GM18909 (cell line): ENCODE data around the gene BRMS1L.

ENCODE experiments used
- ATAC-seq: cut with Tn5 transposase; IDR thresholded peaks from one replicate; pipeline ENCODE4 v1.9.1; 2021; ENCODE audit warnings: mild to moderate bottlenecking; ENCODE audit not compliant: unreplicated experiment, poor library complexity

BRMS1L gene

GRCh38 chr14:35865611-35866324 is 39.6 kb downstream of the BRMS1L start:
- no peak for ATAC-seq

GRCh38 chr14:35866595-35867279 is 40.6 kb downstream of the BRMS1L start:
- ATAC-seq, result no peak

DNA sequence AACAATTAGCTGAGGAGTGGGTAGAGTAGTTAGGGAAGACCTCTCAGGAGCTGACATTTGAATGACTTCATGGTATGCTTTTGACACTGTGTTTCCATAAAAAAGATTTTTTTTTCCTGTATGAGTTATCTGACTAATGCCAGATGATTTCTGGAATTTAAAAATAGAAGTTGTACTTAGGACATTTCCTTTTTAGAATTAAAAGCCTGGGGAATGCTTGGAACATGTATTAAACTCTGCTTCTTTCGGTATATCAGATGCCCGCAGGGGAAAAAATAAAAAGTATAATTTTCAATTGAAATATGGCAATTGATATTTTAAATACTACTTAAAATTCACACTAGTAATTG is 41.1 kb downstream of the BRMS1L start:
- no peak for ATAC-seq

- ATAC-seq, result no peak
Measured at GRCh38 chr14:35875296-35875695, 49.2 kb downstream of the BRMS1L start.

- no peak for ATAC-seq
Measured at GRCh38 chr14:35877276-35877675, 51.1 kb downstream of the BRMS1L start.

DNA sequence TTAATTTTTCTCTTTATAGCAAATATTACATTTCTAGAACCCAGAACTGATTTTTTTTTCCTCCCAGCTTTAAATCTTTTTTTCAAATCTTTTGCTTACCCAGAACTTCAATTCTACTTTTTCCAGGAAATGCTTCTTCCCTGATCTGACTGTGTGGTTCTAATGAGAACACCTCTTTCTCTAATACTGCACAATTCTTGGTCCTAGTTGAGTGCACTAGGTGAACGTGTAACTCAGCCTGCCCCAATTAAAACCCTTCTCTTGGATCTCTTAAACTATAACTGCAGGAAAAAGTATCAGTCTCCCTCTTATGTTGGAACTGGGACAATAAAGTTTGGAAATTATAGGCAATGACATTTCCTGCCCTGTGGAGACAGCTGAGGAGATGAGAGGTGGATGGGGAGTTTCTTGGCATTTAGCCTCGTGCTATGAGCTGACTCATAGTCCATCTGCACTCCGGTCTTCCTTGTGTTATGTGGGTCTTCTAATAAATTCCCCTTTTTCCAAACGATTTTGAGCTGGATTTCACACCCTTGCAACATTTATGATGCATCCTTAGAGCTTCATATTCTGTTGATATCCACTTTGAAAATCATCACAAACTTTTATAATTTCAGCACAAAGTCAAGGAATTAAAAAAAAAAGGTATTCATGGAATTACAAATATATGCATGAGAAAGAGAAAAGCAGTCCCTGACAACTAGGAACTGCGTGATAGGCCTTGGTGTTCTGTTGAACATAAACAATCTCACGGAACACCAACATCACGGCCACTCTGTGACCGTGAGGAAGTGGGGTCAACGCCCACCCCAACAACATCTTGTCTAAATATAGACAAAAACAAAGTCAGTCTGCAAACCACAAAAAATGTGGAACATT is 52.4 kb downstream of the BRMS1L start:
- ATAC-seq, result no peak

GRCh38 chr14:35879151-35879648 is 53.1 kb downstream of the BRMS1L start:
- ATAC-seq, result no peak

GRCh38 chr14:35879654-35880249 is 53.6 kb downstream of the BRMS1L start:
- no peak for ATAC-seq

GRCh38 chr14:35881280-35881679 is 55.1 kb downstream of the BRMS1L start:
- ATAC-seq, result no peak

DNA sequence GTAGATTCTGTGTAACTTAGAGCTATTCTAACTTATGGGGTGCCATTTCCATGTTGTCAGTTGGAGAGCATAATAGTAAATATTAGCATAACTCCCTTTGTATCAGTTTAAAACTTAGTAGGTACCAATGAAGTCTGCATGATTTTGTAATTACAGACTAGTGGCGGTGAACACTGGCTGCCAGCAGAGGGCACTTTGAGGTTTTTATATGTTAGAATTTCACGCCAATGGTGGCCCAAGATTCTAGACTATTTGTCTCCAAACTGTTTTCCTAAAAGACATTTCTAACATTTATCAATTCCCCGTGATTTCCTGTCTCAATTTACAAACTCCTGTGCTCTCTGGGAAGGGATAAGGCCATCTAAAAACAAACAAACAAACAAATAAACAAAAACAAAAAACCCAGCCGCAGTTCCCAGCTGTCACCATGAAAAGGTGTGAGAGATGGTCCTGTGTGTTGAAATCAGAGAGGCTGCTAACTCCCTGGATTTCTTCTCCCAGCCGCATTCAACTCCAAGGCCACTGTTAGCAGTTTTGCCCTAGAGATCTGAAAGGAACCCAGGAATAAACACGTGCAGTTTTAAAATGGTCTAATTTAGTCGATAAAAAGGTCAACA is 57.6 kb downstream of the BRMS1L start:
- ATAC-seq, result no peak

DNA sequence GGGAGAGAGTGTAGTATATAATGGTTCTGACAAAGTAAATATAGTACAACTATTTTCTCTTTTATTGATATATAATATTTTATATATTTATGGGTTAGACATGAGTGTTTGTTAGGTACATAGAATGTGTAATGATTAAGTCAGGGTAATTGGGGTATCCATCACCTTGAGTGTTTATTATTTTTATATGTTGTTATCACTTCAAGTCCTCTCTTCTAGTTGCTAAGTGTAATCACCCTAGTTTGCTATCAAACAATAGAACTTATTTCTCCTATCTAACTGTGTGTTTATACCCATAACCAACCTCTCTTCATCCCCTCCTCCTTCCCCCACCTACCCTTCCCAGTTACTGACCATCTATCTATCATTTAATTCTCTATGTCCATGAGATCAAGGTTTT is 64.2 kb downstream of the BRMS1L start:
- no peak for ATAC-seq

DNA sequence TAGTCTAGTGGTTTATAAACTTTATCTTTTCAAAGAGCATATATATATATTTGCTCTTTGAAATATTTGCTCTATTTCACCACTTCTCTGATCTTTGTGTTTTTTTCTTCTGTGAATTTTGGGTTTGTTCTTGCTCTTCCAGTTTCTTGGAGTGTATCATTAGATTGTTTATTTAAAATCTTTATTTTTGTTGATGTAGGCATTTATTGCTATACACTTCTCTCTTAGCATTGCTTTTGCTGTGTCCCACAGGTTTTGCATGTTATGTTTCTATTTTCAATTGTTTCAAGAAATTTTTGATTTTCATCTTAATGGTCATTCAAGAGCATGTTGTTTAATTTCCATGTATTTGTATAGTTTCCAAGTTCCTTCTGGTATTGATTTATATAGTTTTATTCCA is 69.1 kb downstream of the BRMS1L start:
- no peak for ATAC-seq

DNA sequence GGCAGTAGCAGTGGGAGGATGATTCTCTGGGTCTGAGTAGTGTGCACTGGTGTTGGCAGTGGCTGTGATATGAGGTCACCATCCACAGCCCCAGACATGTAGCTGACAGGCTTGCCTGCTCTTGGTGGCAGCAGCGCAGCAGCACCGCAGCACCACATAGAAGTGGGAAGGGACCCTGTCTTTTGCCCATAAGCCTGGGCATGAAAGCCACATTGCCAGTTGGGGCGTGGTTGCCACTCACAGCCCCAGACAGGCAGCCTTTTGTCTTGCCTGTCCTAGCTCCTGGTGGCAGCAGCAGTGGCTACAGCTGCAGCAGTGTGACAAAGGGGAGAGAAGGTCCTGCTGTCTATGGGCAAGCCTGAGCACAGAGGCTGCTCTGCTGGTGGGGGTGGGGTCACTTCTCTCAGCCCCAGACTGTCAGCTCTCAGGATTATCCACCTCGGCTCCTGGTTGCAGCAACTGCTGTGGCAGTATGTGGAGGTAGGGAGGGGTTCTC is 71.5 kb downstream of the BRMS1L start:
- ATAC-seq, result peak; percentile 47

DNA sequence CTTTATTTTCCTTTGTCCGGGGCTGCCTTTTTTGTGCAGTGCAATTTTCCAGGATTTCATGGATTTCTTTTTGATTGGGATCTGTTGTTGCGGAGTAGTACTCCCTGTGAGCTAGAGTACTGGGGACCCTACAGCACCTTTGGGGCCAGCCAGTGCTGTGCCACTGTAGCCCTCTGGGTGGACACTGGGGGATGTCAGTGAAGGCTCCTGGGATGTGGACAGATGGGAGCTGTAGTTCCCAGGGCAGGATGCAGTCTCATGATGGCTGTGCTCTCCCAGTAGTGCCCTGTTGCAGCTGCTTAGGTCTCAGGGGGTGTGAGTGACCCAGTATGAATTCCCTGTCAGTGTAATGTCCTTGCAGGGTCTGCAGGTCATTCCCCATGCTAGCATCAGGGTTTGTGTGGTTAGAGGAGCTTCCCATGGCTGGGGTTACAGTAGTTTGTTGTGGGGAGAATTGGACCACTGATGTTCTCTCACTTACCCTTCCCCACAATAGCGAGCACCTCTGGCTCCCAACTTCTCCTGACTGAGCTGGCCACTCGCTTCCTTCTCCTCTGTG is 72.2 kb downstream of the BRMS1L start:
- ATAC-seq, result no peak

GRCh38 chr14:35900741-35901140 is 74.6 kb downstream of the BRMS1L start:
- no peak for ATAC-seq

GRCh38 chr14:35909665-35910064 is 83.5 kb downstream of the BRMS1L start:
- ATAC-seq, result no peak

GRCh38 chr14:35910191-35910590 is 84.1 kb downstream of the BRMS1L start:
- ATAC-seq, result no peak

- no peak for ATAC-seq
Measured at GRCh38 chr14:35911097-35911496, 85.0 kb downstream of the BRMS1L start.

GRCh38 chr14:35915185-35915584 is 89.0 kb downstream of the BRMS1L start:
- no peak for ATAC-seq

- no peak for ATAC-seq
Measured at GRCh38 chr14:35915775-35916174, 89.6 kb downstream of the BRMS1L start.
